Endothelial cell (in vitro differentiated cells): ENCODE measurements around the gene FAM53B. TPM values are rescaled to one million over a fixed set of nuclear protein-coding genes. Genes with fewer than 3 reads are reported as not detected.
"Not testable (repeated sequence)": the region's sequence is repeated elsewhere in the genome, so short reads cannot be mapped to it uniquely, and the experiment has no call there.

Experiments
- DNase-seq: peaks from one replicate; pipeline ENCODE4 v3.0.0; 2021; ENCODE audit warnings: low spot score
- H3K27ac Mint-ChIP-seq: one replicate; pipeline ENCODE4 v1.8.0; 2021; ENCODE audit warnings: mixed read lengths, inconsistent platforms; ENCODE audit not compliant: unreplicated experiment
- H3K27me3 Mint-ChIP-seq: one replicate; pipeline ENCODE4 v1.8.0; 2021; ENCODE audit warnings: mild to moderate bottlenecking, moderate library complexity, mixed read lengths, inconsistent platforms; ENCODE audit not compliant: unreplicated experiment
- H3K36me3 Mint-ChIP-seq: one replicate; pipeline ENCODE4 v1.8.0; 2021; ENCODE audit warnings: mild to moderate bottlenecking, low read depth, mixed read lengths, inconsistent platforms; ENCODE audit not compliant: unreplicated experiment
- H3K4me1 Mint-ChIP-seq: one replicate; pipeline ENCODE4 v1.8.0; 2021; ENCODE audit warnings: mild to moderate bottlenecking, mixed read lengths, inconsistent platforms; ENCODE audit not compliant: unreplicated experiment
- H3K4me3 Mint-ChIP-seq: one replicate; pipeline ENCODE4 v1.8.0; 2021; ENCODE audit warnings: mild to moderate bottlenecking, mixed read lengths, inconsistent platforms; ENCODE audit not compliant: unreplicated experiment
- H3K9me3 Mint-ChIP-seq: one replicate; pipeline ENCODE4 v1.8.0; 2021; ENCODE audit warnings: mixed read lengths, inconsistent platforms; ENCODE audit not compliant: unreplicated experiment
- CTCF ChIP-seq: fragments of 200-600 bp; sonication (generic); IDR thresholded peaks from one replicate; pipeline ENCODE4 v1.5.0; 2021; ENCODE audit warnings: antibody characterized with exemption; ENCODE audit not compliant: unreplicated experiment
- long read RNA-seq: library from polyadenylated mRNA; unstranded; transcript quantifications from one replicate; pipeline ENCODE4 v2.0.0, GENCODE V29; 2020; ENCODE audit not compliant: unreplicated experiment
- total RNA-seq: library from RNA; stranded (reverse); fragmentation: NEBNext Ultra II Directional; extraction: Animal tissue kit (Norgen Biotek cat#: 25700); gene quantifications from one replicate; pipeline ENCODE4 v1.2.1, GENCODE V29; 2021; ENCODE audit not compliant: unreplicated experiment

FAM53B gene, protein sequence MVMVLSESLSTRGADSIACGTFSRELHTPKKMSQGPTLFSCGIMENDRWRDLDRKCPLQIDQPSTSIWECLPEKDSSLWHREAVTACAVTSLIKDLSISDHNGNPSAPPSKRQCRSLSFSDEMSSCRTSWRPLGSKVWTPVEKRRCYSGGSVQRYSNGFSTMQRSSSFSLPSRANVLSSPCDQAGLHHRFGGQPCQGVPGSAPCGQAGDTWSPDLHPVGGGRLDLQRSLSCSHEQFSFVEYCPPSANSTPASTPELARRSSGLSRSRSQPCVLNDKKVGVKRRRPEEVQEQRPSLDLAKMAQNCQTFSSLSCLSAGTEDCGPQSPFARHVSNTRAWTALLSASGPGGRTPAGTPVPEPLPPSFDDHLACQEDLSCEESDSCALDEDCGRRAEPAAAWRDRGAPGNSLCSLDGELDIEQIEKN
- total RNA-seq: 21.0 TPM
- long read RNA-seq, partial matches to known transcripts: 0 of 1 reads
- long read RNA-seq, other reads (novel, unspliced or antisense): 1 of 1 reads

GRCh38 chr10:124744102-124745050, at the start of gene FAM53B:
FAM53B (minus strand) TSS chr10:124744378; CDS start chr10:124706713, 37,665 bp downstream.
- Mint-ChIP-seq H3K27me3 (peaks cover 2% of the 10 kb centered on the region), H3K36me3 (peaks cover 9% of the 10 kb centered on the region), H3K4me3 (peak within 1 kb of the TSS; percentile 97), H3K4me1 (peaks cover 40% of the 10 kb centered on the region), H3K9me3 (no peaks in the 10 kb centered on the region), H3K27ac (peak within 1 kb of the TSS; percentile 91)
- TF ChIP-seq CTCF: no peak
- DNase-seq: peak; percentile 84

- Mint-ChIP-seq H3K4me3 (peak overlapping the region; percentile 83), H3K27me3 (peaks cover 7% of the 10 kb centered on the region), H3K9me3 (no peaks in the 10 kb centered on the region), H3K4me1 (peaks cover 10% of the 10 kb centered on the region), H3K36me3 (peaks cover 7% of the 10 kb centered on the region), H3K27ac (no peak overlapping the region)
- DNase-seq: no peak
- TF ChIP-seq CTCF: no peak
Observed at GRCh38 chr10:124792998-124793352, 48.8 kb upstream of the FAM53B start.

DNA sequence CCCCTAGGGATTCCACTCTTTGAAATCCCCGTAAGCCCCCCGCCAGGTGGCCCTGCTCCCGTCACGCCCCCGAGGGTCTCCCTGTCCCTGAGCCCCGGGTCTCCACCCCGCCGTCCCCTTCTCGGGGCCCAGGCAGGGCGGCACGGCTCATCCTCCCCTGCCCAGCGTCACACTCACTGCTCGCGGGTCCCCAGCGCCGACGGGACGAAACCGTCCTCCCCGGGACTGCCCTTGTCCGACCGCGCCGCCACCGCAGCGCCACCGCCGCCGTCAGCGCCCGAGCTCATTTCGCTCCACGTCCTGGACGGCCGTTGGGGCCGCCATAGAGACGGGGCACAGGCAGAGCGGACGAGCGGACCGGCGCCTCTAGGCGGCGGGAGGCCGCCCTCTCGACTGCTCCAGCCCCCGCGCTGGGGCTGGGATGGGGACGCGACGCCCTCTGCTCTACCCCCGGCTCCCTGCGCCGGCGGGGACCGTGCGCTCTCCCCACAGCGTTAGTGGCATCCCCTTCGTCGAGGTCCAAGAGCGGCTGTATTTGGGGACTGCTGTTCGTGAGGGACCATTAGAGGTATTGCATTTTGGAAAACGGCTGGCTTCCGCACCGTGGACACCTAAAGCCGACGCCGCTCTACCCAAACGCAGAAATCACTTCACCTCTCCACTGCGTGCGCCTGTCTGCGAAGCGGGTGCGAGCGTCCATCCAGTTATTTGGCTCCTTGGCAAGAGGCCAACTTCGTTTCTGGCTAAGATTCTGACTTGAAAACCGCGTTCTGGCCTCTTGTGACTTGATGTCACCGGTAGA, 47.6 kb upstream of the FAM53B start, which contains the start of gene EEF1AKMT2:
Gene EEF1AKMT2, minus strand, starts transcription at position 341 of the 802 bp plus-strand sequence. Its CDS starts 54 bp downstream, at position 287.
- H3K27me3 Mint-ChIP-seq: peaks cover 4% of the 10 kb centered on the region
- peak within 1 kb of the TSS; percentile 93 for H3K4me3 Mint-ChIP-seq
- peaks cover 10% of the 10 kb centered on the region for H3K4me1 Mint-ChIP-seq
- H3K9me3 Mint-ChIP-seq: no peaks in the 10 kb centered on the region
- TF ChIP-seq CTCF: peak; percentile 21
- peak; percentile 89 for DNase-seq
- peaks cover 12% of the 10 kb centered on the region for H3K36me3 Mint-ChIP-seq
- peak within 1 kb of the TSS; percentile 82 for H3K27ac Mint-ChIP-seq

- H3K4me1 Mint-ChIP-seq, DNase-seq, H3K27me3 Mint-ChIP-seq, H3K27ac Mint-ChIP-seq, H3K4me3 Mint-ChIP-seq, H3K9me3 Mint-ChIP-seq: not testable (repeated sequence)
- H3K36me3 Mint-ChIP-seq: peaks cover 17% of the 10 kb centered on the region
Observed at GRCh38 chr10:124782900-124783299, 38.7 kb upstream of the FAM53B start.

DNA sequence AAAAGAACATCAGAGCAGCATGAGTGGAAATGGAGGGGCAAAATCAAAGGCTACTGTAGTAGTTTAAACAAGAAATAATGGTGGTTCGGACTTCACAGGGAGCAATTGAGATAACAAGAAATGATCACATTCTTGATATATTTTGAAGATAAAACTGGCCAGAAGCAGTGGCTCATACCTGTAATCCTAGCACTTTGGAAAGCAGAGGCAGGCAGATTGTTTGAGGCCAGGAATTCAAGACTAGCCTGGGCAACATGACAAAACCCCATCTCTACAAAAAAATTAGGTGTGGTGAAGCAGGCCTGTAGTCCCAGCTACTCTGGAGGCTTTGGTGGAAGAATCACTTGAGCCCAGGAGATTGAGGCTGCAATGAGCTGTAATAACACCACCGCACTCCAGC, 24.6 kb upstream of the FAM53B start:
- no peak overlapping the region for H3K27ac Mint-ChIP-seq
- H3K27me3 Mint-ChIP-seq: peaks cover 1% of the 10 kb centered on the region
- no peak for DNase-seq
- no peak overlapping the region for H3K4me3 Mint-ChIP-seq
- H3K36me3 Mint-ChIP-seq: peaks cover 13% of the 10 kb centered on the region
- no peaks in the 10 kb centered on the region for H3K9me3 Mint-ChIP-seq
- no peak for TF ChIP-seq CTCF
- H3K4me1 Mint-ChIP-seq: no peaks in the 10 kb centered on the region
